ENCODE data around the gene GALR2.

GRCh38 chr17:76102944-76103273 is 28.3 kb downstream of the GALR2 start:
- no peak for TF ChIP-seq CTCF (optimal IDR thresholded peaks at IDR 0.05 in 1 of 3, IDR thresholded peaks at IDR 0.05 in 1 of 3, conservative IDR thresholded peaks at IDR 0.05 in 1 of 3; ENCODE audit: extremely low read depth in 1 of 3, insufficient read depth in 2 of 3, low read length in 3 of 3)
- no peak for TF ChIP-seq EZH2 (IDR thresholded peaks at IDR 0.05; ENCODE audit: low read length)
